ENCODE measurements around the gene MAP3K4. TPM values are rescaled to one million over a fixed set of nuclear protein-coding genes. Genes with fewer than 3 reads are reported as not detected.

The MAP3K4 gene
- polyA plus RNA-seq, 1 donor from 2014 or later, result 31.0 TPM

DNA sequence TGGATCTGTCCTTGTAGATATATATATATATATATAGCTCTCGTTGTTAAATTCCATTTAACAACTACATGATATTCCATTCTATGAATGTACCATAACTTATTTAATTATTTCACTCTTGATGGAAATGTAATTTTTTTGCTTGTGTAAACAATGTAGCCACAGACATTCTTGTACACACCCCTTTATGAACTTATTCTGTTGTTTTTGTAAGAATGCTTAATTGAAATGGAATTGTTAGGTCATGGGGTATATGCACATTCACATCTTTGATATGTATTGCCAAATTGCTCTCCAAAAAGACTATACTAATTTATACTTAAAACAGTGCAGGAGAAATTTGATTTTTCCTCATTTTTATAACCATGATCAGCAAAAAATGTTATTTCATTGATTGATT is 67.2 kb downstream of the MAP3K4 start:
- Histone ChIP-seq H3K4me3 (ENCODE audit: low read length) (no peak overlapping the region), H4K20me1 (ENCODE audit: insufficient read depth) (no peaks in the 10 kb centered on the region)

DNA sequence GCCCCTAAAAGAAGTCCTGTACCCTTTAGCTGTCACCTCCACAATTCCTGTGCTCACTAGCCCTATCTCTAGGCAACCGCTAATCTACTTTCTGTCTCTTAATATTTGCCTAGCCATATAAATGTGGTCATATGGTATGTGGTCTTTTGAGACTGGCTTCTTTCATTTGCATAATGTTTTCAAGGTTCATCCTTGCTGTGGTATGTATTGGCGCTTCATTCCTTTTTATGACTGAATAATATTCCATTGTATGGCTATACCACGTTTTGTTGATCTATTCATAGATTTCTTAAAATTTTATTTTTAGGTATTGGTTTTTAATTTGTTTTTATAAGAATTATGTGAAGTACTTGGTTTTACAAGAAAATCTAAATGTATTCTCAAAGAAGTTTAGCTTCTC is 70.0 kb downstream of the MAP3K4 start:
- Histone ChIP-seq H3F3A (ENCODE audit: insufficient read depth, low read length, poor library complexity, severe bottlenecking) (no peaks in the 10 kb centered on the region), H3K9me2 (ENCODE audit: insufficient read depth, low read length) (no peaks in the 10 kb centered on the region), H3K36me3 (ENCODE audit: insufficient read depth, low read length) (no peaks in the 10 kb centered on the region), H3K9me3 (ENCODE audit: low read length) (no peaks in the 10 kb centered on the region), H2AFZ (ENCODE audit: low read depth, low read length) (no peak overlapping the region), H3K27ac (ENCODE audit: low read length) (no peak overlapping the region), H3K9ac (ENCODE audit: low read length) (no peak overlapping the region), H4K20me1 (ENCODE audit: insufficient read depth) (no peaks in the 10 kb centered on the region), H3K27me3 (ENCODE audit: insufficient read depth, low read depth, low read length) (no peaks in the 10 kb centered on the region), H3K4me2 (ENCODE audit: low read length) (no peak overlapping the region), H3K79me2 (replicated peaks; ENCODE audit: insufficient read depth, low read length) (peaks cover 6% of the 10 kb centered on the region), H3K4me3 (ENCODE audit: low read length) (no peak overlapping the region)
- TF ChIP-seq TAF1 (IDR thresholded peaks at IDR 0.05; ENCODE audit: low read depth), result no peak
- TF ChIP-seq, protein P1, sequence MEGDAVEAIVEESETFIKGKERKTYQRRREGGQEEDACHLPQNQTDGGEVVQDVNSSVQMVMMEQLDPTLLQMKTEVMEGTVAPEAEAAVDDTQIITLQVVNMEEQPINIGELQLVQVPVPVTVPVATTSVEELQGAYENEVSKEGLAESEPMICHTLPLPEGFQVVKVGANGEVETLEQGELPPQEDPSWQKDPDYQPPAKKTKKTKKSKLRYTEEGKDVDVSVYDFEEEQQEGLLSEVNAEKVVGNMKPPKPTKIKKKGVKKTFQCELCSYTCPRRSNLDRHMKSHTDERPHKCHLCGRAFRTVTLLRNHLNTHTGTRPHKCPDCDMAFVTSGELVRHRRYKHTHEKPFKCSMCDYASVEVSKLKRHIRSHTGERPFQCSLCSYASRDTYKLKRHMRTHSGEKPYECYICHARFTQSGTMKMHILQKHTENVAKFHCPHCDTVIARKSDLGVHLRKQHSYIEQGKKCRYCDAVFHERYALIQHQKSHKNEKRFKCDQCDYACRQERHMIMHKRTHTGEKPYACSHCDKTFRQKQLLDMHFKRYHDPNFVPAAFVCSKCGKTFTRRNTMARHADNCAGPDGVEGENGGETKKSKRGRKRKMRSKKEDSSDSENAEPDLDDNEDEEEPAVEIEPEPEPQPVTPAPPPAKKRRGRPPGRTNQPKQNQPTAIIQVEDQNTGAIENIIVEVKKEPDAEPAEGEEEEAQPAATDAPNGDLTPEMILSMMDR (IDR thresholded peaks at IDR 0.05; ENCODE audit: poor library complexity, severe bottlenecking), result no peak
- TF ChIP-seq SMC3 (conservative IDR thresholded peaks at IDR 0.05; ENCODE audit: poor library complexity), result no peak
- no peak for TF ChIP-seq RAD21 (conservative IDR thresholded peaks at IDR 0.05)
- TF ChIP-seq, protein P2, sequence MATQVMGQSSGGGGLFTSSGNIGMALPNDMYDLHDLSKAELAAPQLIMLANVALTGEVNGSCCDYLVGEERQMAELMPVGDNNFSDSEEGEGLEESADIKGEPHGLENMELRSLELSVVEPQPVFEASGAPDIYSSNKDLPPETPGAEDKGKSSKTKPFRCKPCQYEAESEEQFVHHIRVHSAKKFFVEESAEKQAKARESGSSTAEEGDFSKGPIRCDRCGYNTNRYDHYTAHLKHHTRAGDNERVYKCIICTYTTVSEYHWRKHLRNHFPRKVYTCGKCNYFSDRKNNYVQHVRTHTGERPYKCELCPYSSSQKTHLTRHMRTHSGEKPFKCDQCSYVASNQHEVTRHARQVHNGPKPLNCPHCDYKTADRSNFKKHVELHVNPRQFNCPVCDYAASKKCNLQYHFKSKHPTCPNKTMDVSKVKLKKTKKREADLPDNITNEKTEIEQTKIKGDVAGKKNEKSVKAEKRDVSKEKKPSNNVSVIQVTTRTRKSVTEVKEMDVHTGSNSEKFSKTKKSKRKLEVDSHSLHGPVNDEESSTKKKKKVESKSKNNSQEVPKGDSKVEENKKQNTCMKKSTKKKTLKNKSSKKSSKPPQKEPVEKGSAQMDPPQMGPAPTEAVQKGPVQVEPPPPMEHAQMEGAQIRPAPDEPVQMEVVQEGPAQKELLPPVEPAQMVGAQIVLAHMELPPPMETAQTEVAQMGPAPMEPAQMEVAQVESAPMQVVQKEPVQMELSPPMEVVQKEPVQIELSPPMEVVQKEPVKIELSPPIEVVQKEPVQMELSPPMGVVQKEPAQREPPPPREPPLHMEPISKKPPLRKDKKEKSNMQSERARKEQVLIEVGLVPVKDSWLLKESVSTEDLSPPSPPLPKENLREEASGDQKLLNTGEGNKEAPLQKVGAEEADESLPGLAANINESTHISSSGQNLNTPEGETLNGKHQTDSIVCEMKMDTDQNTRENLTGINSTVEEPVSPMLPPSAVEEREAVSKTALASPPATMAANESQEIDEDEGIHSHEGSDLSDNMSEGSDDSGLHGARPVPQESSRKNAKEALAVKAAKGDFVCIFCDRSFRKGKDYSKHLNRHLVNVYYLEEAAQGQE (IDR thresholded peaks at IDR 0.05; ENCODE audit: borderline replicate concordance), result no peak
- no peak for TF ChIP-seq MXI1 (conservative IDR thresholded peaks at IDR 0.05; ENCODE audit: poor library complexity, severe bottlenecking)
- no peak for TF ChIP-seq EZH2 (IDR thresholded peaks at IDR 0.05; ENCODE audit: borderline replicate concordance, insufficient read depth, low read length, poor library complexity, severe bottlenecking)
- TF ChIP-seq POLR2AphosphoS5 (IDR thresholded peaks at IDR 0.05), result no peak
- TF ChIP-seq EP300 (conservative IDR thresholded peaks at IDR 0.05; ENCODE audit: poor library complexity, severe bottlenecking), result no peak

More for the DNA sequence above, 67.2 kb downstream of the MAP3K4 start:
- H3K9me3 ChIP-seq (ENCODE audit: low read length), result no peaks in the 10 kb centered on the region
- no peak overlapping the region for H3K4me2 ChIP-seq (ENCODE audit: low read length)
- H3K36me3 ChIP-seq (ENCODE audit: insufficient read depth, low read length), result no peaks in the 10 kb centered on the region
- H3K9me2 ChIP-seq (ENCODE audit: insufficient read depth, low read length), result no peaks in the 10 kb centered on the region
- no peaks in the 10 kb centered on the region for H3K27me3 ChIP-seq (ENCODE audit: insufficient read depth, low read depth, low read length)
- no peak overlapping the region for H2AFZ ChIP-seq (ENCODE audit: low read depth, low read length)
- H3K9ac ChIP-seq (ENCODE audit: low read length), result no peak overlapping the region
- TF ChIP-seq SMC3 (conservative IDR thresholded peaks at IDR 0.05; ENCODE audit: poor library complexity) (no peak), TAF1 (IDR thresholded peaks at IDR 0.05; ENCODE audit: low read depth) (no peak), MXI1 (conservative IDR thresholded peaks at IDR 0.05; ENCODE audit: poor library complexity, severe bottlenecking) (no peak), RAD21 (conservative IDR thresholded peaks at IDR 0.05) (no peak), EP300 (conservative IDR thresholded peaks at IDR 0.05; ENCODE audit: poor library complexity, severe bottlenecking) (no peak), POLR2AphosphoS5 (IDR thresholded peaks at IDR 0.05) (no peak), EZH2 (IDR thresholded peaks at IDR 0.05; ENCODE audit: borderline replicate concordance, insufficient read depth, low read length, poor library complexity, severe bottlenecking) (no peak)
- TF ChIP-seq, protein P2 (IDR thresholded peaks at IDR 0.05; ENCODE audit: borderline replicate concordance), result no peak
- TF ChIP-seq, protein P1 (IDR thresholded peaks at IDR 0.05; ENCODE audit: poor library complexity, severe bottlenecking), result no peak
- peaks cover 6% of the 10 kb centered on the region for H3K79me2 ChIP-seq (replicated peaks; ENCODE audit: insufficient read depth, low read length)
- no peaks in the 10 kb centered on the region for H3F3A ChIP-seq (ENCODE audit: insufficient read depth, low read length, poor library complexity, severe bottlenecking)
- no peak overlapping the region for H3K27ac ChIP-seq (ENCODE audit: low read length)
